SIG-M5 (cell line): ENCODE measurements around the gene MT1A.
A peak's percentile ranks its signal among the peaks of the same experiment; 100 is the strongest.
"Not testable (repeated sequence)": the region's sequence is repeated elsewhere in the genome, so short reads cannot be mapped to it uniquely, and the experiment has no call there.

Experiments
- DNase-seq: peaks from one replicate; lab custom pipeline; 2025; lab: John Stamatoyannopoulos, UW

Gene MT1A

DNA sequence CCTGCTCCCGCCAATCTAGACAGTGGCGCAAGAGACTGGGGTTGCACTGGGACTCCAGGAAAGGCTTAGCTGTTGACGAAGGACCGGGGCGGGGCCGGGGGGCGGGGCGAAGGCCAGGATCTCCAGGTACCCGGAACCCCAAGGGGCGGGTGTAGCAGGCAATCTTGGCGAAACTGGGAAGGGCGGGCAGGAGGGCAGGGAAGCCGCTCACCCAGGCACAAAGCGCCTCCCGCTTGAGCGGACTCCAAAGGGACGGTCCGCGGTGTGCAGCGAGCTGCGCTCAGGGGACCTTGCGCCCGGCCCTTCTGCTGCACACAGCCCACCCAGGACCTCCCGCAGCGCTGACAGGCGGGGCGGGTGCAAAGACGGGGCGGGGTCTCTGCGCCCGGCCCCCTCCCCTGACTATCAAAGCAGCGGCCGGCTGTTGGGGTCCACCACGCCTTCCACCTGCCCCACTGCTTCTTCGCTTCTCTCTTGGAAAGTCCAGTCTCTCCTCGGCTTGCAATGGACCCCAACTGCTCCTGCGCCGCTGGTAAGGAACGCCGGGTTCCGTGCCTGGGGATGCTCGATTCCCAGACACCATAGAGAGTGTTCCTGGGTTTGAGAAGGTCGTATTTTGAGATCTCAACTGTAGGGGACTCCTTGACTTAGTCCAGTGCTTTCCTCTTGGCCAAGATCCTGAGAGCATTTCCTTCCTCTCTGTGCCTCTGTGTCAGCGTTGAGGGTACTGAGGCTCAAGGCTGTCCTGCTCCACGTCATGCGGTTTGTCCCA lies 19.3 kb downstream of the MT1A start, which contains the start of gene MT1F:
Gene MT1F, plus strand, starts transcription at position 405 of the 772 bp plus-strand sequence. Its CDS starts 100 bp downstream, at position 505.
- DNase-seq: peak; percentile 26

GRCh38 chr16:56658327-56658875 lies 19.9 kb downstream of the MT1A start:
- no peak for DNase-seq

DNA sequence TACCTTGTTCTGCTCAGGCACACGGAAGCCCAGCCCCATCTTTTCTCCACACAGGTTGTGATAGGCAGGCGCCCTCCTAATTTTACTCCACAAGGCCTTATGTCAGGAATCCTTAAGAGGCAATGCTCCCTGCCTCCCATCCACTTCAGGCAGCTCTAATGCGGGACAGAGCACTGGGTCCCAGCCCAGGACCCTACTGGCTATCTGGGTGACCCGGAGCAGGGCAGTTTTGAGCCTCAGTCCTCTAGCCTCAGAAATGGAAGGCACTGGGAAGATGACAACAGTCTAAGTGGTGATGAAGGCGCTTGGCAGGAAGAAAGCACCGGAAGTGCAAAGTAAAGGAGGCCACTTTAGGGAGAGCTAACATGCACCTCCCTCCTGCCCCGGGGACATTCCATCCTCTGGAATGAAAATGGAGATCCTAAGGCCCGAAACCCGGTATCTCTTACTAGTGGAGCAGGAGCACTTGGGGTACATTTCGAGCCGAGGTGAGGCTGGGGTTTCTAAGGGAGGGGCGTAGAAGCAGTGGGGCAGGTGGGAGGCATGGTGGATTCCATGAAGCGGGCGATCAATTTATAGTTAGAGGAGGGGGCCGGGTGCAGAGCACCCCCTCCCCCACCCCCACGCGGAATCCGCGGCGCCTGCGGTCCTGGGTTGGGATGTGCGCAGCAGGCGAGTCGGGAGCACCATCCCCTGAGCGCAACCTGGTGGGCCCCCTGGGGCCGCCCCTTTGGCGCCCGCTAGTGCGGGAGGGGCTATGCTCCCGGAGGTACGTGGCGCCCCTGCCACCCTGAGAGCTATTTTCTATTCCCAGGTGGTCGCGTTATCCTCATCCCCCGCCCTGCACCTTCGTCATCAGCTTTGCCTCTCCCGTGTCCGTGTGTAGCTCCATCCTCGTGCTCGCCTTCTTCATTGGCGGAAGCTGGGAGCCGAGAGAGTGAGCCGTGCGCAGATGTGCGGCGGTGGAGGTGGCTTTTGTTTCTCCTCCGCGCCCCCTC lies 24.2 kb downstream of the MT1A start:
- no peak for DNase-seq

GRCh38 chr16:56664506-56664905 lies 26.0 kb downstream of the MT1A start:
- DNase-seq: no peak

- not testable (repeated sequence) for DNase-seq
Measured at GRCh38 chr16:56665286-56666261, 27.1 kb downstream of the MT1A start.

DNA sequence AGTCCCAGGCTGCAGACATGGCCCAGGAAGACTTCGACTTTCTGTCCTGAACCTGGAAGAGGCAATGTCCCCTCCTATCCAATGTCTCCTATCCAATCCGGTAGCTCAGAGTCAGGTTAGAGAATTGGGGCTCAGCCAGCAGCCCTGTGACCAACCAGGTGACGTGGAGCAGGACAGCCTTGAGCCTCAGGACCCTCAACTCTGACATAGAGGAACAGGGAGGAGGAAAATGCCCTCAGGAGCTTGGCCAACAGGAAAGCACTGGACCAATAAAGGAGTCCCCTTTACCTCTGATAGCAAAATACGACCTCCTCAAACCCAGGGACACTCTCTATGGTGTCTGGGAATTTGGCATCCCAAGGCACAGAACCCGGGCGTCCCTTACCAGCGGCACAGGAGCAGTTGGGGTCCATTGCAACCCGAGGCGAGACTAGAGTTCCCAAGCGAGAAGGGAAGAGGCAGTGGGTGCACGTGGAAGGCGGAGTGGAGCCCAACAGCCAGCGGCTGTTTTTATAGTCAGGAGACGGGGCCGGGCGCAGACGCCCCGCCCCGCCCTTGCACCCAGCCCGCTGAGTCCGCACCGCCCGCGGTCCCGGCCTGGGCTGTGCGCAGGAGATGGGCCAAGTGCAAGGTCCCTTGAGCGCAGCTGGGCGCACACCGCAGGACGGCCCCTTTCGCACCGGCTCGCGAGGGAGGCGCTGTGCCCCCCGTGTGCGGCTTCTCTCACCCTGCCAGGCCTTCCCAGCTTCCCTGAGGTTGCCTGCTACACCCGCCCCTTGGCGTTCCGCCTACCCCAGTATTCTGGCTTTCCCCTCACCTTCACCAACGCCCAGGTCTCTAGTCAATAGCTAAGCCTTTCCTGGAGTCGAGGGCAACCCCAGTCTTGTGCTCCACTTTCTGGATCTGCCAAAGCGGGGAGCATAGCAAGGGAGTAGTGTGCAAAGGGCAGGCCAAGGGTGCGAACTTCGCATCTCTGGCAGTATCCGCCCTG lies 29.4 kb downstream of the MT1A start, which contains the start of gene MT1G:
Gene MT1G, minus strand, starts transcription at position 485 of the 991 bp plus-strand sequence. Its CDS starts 72 bp downstream, at position 413.
- DNase-seq: no peak

- DNase-seq: no peak
Measured at GRCh38 chr16:56669005-56669839, 30.8 kb downstream of the MT1A start, which contains the start of gene MT1H. TSS of gene MT1H (plus strand) at chr16:56669814. CDS start at chr16:56669885, 71 bp downstream.

- no peak for DNase-seq
Measured at GRCh38 chr16:56669840-56670619, 31.6 kb downstream of the MT1A start.

DNA sequence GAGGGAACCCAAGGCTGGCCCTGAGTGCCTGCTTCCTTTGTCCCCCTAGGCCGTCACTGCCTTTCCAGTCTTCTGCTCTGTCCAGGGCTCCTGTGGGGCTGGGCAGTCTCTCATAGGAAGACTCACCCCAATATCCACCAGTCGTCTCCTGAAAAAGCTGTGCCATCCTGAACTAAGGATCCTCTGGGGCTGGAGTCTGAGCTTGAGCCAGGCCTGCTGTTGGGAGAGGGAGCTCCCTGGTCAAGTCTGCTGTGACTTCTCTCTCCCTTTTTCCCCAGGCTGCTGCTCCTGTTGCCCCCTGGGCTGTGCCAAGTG lies 32.1 kb downstream of the MT1A start:
- no peak for DNase-seq

DNA sequence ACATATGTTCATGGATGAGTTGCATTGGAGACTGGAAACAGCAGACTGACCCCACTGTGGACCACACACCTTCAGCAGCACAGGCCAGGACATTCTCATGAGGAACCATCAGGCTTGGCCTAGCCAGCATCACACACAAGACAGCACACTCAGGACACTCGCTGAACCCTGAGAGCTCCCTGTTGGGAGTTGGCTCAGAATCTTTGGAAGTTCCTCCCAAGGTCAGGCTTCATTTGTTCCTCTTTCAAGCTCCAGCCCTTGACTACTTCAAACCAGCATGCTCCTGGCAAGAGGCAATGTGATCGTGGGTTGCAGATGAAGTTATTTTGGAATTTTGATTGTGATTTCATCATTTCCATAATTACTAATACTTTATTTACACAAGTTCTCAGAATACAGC lies 33.2 kb downstream of the MT1A start:
- DNase-seq: not testable (repeated sequence)

GRCh38 chr16:56672171-56672570 lies 33.7 kb downstream of the MT1A start:
- DNase-seq: not testable (repeated sequence)

GRCh38 chr16:56672761-56673536 lies 34.5 kb downstream of the MT1A start:
- DNase-seq: no peak

DNA sequence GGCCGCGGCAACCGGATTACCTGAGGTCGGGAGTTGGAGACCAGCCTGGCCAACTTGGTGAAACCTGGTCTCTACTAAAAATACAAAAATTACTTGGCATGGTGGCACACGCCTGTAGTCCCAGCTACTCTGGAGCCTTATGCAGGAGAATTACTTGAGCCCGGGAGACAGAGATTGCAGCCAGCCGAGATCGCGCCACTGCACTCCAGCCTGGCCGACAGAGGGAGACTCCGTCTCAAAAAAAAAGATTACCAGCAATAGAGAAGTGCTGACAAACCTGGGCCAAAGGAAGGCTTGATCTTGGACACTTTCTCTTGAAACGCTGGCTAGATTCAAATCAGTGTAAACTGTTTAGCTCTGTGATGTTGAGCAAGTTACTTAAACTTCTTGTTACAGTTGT lies 35.5 kb downstream of the MT1A start:
- no peak for DNase-seq

DNA sequence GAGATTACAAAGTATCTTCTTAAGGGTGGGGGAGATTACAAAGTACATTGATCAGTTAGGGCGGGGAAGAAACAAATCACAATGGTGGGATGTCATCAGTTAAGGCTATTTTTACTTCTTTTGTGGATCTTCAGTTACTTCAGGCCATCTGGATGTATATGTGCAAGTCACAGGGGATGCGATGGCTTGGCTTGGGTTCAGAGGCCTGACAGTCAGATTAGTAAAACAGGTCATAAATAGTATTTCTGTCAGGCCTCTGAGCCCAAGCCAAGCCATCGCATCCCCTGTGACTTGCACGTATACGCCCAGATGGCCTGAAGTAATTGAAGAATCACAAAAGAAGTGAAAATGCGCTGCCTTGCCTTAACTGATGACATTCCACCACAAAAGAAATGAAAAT lies 36.1 kb downstream of the MT1A start:
- not testable (repeated sequence) for DNase-seq

DNA sequence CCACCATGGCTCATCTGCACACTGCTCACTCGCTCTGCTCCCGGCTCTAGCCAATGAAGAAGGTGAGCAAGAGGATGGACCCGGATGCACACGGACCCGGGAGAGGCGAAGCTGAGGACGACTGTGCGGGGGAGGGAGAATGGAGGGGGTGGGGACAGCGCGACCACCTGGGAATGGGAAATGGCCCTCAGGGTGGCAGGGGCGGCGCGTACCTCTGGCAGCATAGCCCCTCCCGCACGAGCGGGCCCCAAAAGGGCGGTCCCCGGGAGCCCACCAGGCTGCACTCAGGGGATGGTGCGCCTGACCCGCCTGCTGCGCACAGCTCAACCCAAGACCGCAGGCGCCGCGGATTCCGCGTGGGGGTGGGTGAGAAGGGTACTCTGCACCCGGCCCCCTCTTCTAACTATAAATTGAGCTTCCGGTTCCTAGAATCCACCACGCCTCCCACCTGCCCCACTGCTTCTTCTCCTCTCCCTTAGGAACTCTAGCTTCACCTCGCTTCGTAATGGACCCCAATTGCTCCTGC lies 37.3 kb downstream of the MT1A start:
- DNase-seq: no peak

GRCh38 chr16:56677474-56677873 lies 39.0 kb downstream of the MT1A start:
- DNase-seq: no peak

GRCh38 chr16:56679078-56679730 lies 40.7 kb downstream of the MT1A start:
- DNase-seq: no peak
